Fibroblast of peridontal ligament (primary cell): Measurements from ENCODE around the gene WDR33.

Source experiments
- DNase-seq: peaks from one replicate; pipeline ENCODE4 v3.0.0-alpha.2; 2010; ENCODE audit errors: extremely low read depth

WDR33 gene

GRCh38 chr2:127656569-127657231, 154.3 kb downstream of the WDR33 start:
- DNase-seq, result no peak

- no peak for DNase-seq
Measured at GRCh38 chr2:127655209-127656073, 155.5 kb downstream of the WDR33 start.

- no peak for DNase-seq
Measured at GRCh38 chr2:127654838-127655175, 156.2 kb downstream of the WDR33 start.

GRCh38 chr2:127654084-127654837, 156.7 kb downstream of the WDR33 start:
- no peak for DNase-seq

GRCh38 chr2:127653421-127654083, 157.4 kb downstream of the WDR33 start:
- DNase-seq, result no peak

- no peak for DNase-seq
Measured at GRCh38 chr2:127652786-127653357, 158.1 kb downstream of the WDR33 start.

- no peak for DNase-seq
Measured at GRCh38 chr2:127651971-127652550, 158.9 kb downstream of the WDR33 start.

- no peak for DNase-seq
Measured at GRCh38 chr2:127651381-127651809, 159.6 kb downstream of the WDR33 start.
